HG02840 (cell line): Measurements from ENCODE around the gene MAP3K7.

Experiments used
- ATAC-seq: cut with Tn5 transposase; IDR thresholded peaks from one replicate; pipeline ENCODE4 v1.9.1; 2021; ENCODE audit warnings: mild to moderate bottlenecking, moderate library complexity, moderate number of reproducible peaks; ENCODE audit not compliant: unreplicated experiment, low FRiP score

The MAP3K7 gene

DNA sequence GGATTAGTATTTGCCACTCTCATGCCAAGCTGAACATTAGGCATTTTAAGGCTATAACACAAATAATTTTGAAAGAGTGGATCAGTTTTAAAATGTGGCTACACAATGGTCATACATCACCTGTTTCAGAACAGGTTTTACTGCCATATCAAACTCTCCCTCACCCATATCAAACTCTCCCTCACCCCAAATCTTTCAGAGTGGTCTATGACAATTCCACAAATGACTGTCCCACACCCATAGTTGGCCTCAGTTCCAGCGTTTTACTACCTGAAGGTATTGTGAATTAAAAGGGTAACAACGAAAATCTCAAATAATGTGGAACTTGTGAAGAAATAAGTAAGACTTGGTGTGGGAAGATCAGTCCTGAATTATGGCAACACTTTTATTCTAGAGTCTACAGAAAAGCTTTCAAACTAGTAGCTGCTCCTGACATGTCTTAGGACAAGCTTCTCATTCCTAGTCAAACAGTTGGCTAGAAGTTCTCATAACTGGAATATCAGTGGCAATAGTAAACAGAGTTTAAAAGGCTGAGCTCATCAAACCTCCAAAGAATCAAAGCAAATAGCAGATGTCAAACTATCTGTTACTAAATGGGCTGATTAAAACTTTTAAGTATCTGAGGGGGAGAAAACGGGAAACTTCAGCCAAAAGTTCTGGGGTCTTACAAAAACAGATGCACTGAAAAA, 52.4 kb downstream of the MAP3K7 start:
- no peak for ATAC-seq

GRCh38 chr6:90533615-90534336, 53.1 kb downstream of the MAP3K7 start:
- ATAC-seq = no peak

- no peak for ATAC-seq
These were observed 56.0 kb downstream of the MAP3K7 start for GRCh38 chr6:90530882-90531281.

- ATAC-seq = no peak
These were observed 61.5 kb downstream of the MAP3K7 start for GRCh38 chr6:90525421-90525820.

- ATAC-seq = no peak
These were observed 63.0 kb downstream of the MAP3K7 start for GRCh38 chr6:90523779-90524310.

GRCh38 chr6:90521955-90522354, 64.9 kb downstream of the MAP3K7 start:
- ATAC-seq = no peak

DNA sequence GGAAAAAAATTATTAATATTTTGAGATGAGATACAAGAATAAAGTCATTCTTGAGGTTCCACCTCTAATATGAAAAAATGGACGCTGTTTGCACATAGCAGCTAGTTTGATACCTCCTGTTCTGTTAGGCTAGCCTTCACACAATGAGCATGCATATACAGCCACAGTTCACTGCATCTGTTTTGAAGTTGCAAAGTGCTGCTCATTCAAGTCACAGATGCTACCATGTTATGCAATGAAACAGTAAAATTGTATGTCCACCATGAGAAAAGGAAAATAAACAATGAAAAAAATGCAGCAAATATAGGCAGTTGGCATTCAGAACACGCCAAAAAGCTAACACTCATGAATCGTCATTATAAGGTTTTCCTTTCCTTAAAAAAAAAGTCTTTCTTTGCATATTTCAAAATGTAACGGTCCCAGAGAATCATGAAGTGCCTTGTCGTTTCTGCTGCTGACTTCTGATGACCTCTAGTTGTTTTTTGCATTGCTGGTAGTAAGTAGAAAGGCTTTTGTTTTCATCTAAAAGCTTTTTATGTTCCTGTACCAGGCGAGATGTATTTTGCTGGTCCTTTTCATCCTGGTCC, 70.7 kb downstream of the MAP3K7 start:
- ATAC-seq = no peak

- no peak for ATAC-seq
These were observed 72.4 kb downstream of the MAP3K7 start for GRCh38 chr6:90514496-90514895.

- no peak for ATAC-seq
These were observed 78.1 kb downstream of the MAP3K7 start for GRCh38 chr6:90508753-90509152.

- ATAC-seq = no peak
These were observed 83.9 kb downstream of the MAP3K7 start for GRCh38 chr6:90502866-90503407.

DNA sequence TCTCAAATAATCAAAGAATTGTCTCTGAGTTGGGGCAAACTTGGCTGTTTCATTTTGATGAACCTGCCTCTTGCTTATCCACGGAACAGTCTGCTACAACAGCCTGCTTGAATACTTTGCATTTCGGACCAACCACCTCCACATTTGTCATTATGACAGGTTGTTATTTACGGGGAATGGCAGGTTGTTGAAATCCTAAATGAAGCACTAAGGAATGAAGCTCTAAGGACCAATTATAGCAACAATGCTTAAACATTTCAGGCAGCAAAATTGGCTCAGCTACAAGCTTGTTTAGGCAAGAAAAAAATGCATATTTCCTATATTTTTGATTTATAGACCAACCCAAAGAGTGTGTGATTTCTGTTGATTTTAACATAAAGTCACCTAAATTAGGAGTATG, 84.5 kb downstream of the MAP3K7 start:
- no peak for ATAC-seq

GRCh38 chr6:90500458-90500857, 86.4 kb downstream of the MAP3K7 start:
- no peak for ATAC-seq

DNA sequence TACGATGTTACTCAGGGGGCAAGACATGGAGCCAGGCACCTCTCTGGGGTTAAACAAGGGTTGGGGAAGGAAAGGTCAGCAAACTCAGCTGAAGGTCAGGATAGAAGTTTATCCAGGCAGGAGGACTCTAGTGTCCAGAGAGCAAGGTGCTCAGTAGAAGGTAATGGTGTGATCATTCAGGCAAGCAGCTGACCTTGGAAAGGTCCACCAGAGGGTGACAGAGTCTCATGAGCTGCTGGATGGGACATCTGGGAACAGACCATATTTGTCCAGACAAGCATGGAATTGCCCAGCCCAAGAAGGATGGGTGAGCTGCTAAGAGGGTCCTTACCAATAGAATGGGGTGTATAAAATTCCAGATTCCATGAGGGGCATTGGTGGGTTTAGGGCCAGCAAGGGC, 89.5 kb downstream of the MAP3K7 start:
- ATAC-seq = no peak

GRCh38 chr6:90496258-90497016, 90.4 kb downstream of the MAP3K7 start:
- no peak for ATAC-seq

DNA sequence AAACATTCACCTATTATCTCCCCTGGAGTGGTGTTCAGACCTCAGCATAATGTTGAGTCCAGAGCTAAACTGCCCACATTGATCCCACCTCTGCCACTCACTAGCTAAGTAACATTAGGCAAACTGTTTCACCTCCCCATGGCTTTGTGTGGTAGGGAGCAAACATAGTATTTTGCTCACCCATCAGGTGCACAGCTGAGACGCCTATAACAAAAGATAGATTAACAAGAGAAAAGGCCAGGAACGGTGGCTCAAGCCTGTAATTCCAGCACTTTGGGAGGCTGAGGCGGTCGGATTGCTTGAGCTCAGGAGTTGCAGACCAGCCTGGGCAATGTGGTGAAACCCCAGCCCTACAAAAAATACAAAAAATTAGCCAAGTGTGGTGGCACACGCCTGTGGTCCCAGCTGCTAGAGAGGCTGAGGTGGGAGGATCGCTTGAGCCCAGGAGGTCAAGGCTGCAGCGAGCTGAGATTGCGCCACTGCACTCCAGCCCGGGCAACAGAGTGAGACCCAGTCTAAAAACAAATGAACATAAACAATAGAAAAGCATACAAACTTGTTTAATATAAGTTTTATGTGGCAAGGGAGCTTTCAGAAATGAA, 91.6 kb downstream of the MAP3K7 start:
- ATAC-seq = no peak

DNA sequence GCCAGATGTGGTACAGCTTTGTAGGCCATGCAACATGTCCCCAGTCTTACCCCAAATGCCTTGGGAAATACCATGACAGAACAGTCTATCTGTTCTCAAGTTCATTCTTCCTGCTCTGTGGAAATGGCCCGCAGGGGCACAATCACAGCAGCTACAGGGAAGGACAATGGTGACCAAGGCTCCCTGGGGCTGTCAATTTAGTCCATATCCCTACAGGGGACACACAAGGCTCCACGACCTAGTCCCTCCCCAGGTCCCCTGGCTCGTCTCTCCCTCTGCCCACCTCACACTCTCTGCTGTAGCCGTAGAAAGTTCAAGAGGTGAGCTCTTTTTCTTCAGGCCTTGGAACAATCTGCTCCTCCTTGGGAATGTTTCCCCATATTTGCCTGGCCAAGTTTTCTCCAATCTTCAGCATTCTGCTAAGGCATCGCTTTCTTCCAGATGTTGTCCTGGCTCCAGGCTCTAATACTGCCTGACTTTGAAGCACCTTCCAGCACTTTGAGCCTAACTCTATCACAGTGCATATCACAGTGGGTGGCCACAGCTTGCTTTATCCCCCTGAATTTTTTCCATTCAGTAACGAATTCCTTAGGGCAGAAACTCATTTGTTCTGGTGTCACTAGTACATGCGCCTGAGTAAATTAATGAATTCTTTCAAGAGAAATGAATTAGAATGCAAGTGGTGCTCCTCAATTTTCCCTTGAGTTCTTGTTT, 92.6 kb downstream of the MAP3K7 start:
- ATAC-seq = no peak

GRCh38 chr6:90493332-90493731, 93.5 kb downstream of the MAP3K7 start:
- ATAC-seq = no peak

- ATAC-seq = no peak
These were observed 94.1 kb downstream of the MAP3K7 start for GRCh38 chr6:90492798-90493197.

DNA sequence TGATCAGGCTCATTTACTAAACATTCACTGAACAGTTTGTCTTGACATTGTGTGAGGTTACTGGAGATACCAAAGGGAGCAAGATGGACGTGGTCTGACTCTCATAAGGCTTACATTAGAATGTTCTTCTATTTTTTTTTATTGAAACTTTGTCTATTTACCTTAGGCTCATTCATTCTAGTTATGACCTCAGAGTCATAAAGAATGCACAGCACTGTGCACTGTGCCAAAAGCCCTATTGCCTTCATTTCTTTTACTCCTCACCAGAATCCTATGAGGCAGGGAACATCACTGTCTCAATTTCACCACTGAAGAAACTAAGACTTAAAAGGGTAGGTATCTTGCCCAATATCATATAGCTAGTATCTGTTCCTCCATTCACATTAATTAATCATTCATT, 94.5 kb downstream of the MAP3K7 start:
- no peak for ATAC-seq
